Measurements from ENCODE around the gene REV1.
"Not testable (repeated sequence)": the region's sequence is repeated elsewhere in the genome, so short reads cannot be mapped to it uniquely, and the experiment has no call there.

REV1 gene

DNA sequence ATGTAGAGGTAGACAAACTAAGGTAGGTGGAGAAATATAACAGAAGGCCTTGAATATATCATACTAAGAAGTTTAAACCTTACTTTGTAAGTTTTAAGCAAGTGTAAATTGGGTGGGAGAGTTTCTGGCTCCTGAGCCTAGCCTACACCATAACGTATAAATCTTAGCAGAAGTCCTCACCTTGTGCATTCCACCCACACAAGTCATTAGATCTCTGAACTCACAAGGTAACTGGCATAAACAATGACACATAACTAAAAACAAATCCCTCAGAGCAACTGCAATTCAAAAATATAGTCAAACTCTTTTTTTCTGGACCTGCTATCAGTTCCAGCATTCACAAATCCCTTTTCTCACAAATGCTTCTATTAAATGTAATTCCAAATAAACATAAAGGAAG is 9.4 kb downstream of the REV1 start:
- H3K9ac ChIP-seq (ENCODE audit: low read depth, low read length), result no peak overlapping the region
- H4K20me1 ChIP-seq (ENCODE audit: insufficient read depth, low read length), result peaks cover 79% of the 10 kb centered on the region

DNA sequence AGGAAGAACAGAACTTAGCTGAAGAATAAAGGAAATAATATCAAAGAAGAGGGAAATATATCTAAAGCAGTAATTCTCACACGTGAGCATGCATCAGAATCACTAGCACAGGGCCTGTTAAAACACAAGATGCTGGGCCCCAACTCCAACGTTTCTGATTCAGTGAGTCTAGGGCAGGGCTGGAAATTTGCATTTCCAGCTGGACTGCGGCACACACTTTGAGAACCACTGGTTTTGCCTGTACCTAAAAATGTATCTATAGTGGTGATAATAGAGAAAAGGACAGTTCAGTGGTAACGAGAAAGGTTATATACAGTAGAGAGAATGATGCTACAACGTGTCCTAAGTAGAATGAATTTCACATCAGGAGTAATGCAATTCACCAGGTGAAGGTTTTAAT is 11.2 kb downstream of the REV1 start:
- Histone ChIP-seq H3K27ac (ENCODE audit: low read length) (no peak overlapping the region), H3K9ac (ENCODE audit: low read depth, low read length) (no peak overlapping the region), H3K9me3 (ENCODE audit: insufficient read depth, low read length, severe bottlenecking) (no peaks in the 10 kb centered on the region), H3K4me2 (ENCODE audit: insufficient read depth, low read length) (no peak overlapping the region), H3K4me3 (ENCODE audit: low read depth in 1 of 2, low read length in 2 of 2) (no peak overlapping the region), H3K4me1 (ENCODE audit: insufficient read depth, low read length) (no peaks in the 10 kb centered on the region; the same call in 1 of the 2 replicates), H3K36me3 (ENCODE audit: insufficient read depth, low read length) (peaks cover 16% of the 10 kb centered on the region; the same call in 1 of the 2 replicates), H4K20me1 (ENCODE audit: insufficient read depth, low read length) (peaks cover 81% of the 10 kb centered on the region), H2AFZ (ENCODE audit: low read depth, low read length) (no peak overlapping the region), H3K27me3 (ENCODE audit: insufficient read depth, low read length, poor library complexity) (no peaks in the 10 kb centered on the region), H3K79me2 (ENCODE audit: insufficient read depth, low read length) (peaks cover 100% of the 10 kb centered on the region)
- ATAC-seq (ENCODE audit: insufficient read depth, low read depth) (no peak), DNase-seq (no peak)
- TF ChIP-seq, protein P1, sequence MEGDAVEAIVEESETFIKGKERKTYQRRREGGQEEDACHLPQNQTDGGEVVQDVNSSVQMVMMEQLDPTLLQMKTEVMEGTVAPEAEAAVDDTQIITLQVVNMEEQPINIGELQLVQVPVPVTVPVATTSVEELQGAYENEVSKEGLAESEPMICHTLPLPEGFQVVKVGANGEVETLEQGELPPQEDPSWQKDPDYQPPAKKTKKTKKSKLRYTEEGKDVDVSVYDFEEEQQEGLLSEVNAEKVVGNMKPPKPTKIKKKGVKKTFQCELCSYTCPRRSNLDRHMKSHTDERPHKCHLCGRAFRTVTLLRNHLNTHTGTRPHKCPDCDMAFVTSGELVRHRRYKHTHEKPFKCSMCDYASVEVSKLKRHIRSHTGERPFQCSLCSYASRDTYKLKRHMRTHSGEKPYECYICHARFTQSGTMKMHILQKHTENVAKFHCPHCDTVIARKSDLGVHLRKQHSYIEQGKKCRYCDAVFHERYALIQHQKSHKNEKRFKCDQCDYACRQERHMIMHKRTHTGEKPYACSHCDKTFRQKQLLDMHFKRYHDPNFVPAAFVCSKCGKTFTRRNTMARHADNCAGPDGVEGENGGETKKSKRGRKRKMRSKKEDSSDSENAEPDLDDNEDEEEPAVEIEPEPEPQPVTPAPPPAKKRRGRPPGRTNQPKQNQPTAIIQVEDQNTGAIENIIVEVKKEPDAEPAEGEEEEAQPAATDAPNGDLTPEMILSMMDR (IDR thresholded peaks at IDR 0.05; ENCODE audit: borderline replicate concordance, extremely low read depth, low read length, poor library complexity, severe bottlenecking), result no peak
- TF ChIP-seq EZH2 (IDR thresholded peaks at IDR 0.05; ENCODE audit: borderline replicate concordance, low read depth, low read length, severe bottlenecking), result no peak

More for the DNA sequence above, 9.4 kb downstream of the REV1 start:
- DNase-seq, result no peak
- Histone ChIP-seq H3K4me1 (ENCODE audit: insufficient read depth, low read length) (peaks cover 3% of the 10 kb centered on the region), H3K4me2 (ENCODE audit: insufficient read depth, low read length) (no peak overlapping the region), H2AFZ (ENCODE audit: low read depth, low read length) (no peak overlapping the region), H3K79me2 (ENCODE audit: insufficient read depth, low read length) (peaks cover 100% of the 10 kb centered on the region), H3K9me3 (ENCODE audit: insufficient read depth, low read length, severe bottlenecking) (no peaks in the 10 kb centered on the region), H3K27ac (ENCODE audit: low read length) (no peak overlapping the region), H3K36me3 (ENCODE audit: insufficient read depth, low read length) (peaks cover 16% of the 10 kb centered on the region; the same call in 1 of the 2 replicates), H3K27me3 (ENCODE audit: insufficient read depth, low read length, poor library complexity) (no peaks in the 10 kb centered on the region), H3K4me3 (ENCODE audit: low read depth in 1 of 2, low read length in 2 of 2) (no peak overlapping the region)
- no peak for ATAC-seq (ENCODE audit: insufficient read depth, low read depth)
- TF ChIP-seq EZH2 (IDR thresholded peaks at IDR 0.05; ENCODE audit: borderline replicate concordance, low read depth, low read length, severe bottlenecking), result no peak
- TF ChIP-seq, protein P1 (IDR thresholded peaks at IDR 0.05; ENCODE audit: borderline replicate concordance, extremely low read depth, low read length, poor library complexity, severe bottlenecking), result no peak

DNA sequence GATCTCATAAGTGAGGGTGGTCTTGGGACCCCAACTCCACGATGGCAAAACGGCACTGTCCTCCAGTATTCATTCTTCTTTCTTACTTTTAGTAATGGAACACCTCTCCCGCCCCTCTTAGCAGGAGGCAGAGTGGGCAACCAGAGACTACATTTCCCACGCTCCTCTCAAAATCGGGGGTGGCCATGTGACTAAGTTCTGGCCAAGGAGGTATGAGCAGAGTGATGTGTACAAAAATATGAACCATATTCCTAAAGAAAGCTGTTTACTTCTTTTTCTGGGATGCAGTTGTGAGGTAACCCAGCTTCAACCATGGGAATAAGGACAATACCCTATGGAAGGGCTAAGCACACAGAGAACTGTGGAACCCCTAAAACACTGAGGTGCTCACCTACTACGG is 12.8 kb downstream of the REV1 start:
- DNase-seq, result no peak
- no peak overlapping the region for H3K9ac ChIP-seq (ENCODE audit: low read depth, low read length)
- no peaks in the 10 kb centered on the region for H3K4me1 ChIP-seq (ENCODE audit: insufficient read depth, low read length)
- no peak overlapping the region for H3K4me3 ChIP-seq (ENCODE audit: low read depth in 1 of 2, low read length in 2 of 2)
- no peak overlapping the region for H3K4me2 ChIP-seq (ENCODE audit: insufficient read depth, low read length)
- no peaks in the 10 kb centered on the region for H3K27me3 ChIP-seq (ENCODE audit: insufficient read depth, low read length, poor library complexity)
- no peak overlapping the region for H3K27ac ChIP-seq (ENCODE audit: low read length)
- H3K79me2 ChIP-seq (ENCODE audit: insufficient read depth, low read length), result peaks cover 100% of the 10 kb centered on the region
- no peak overlapping the region for H2AFZ ChIP-seq (ENCODE audit: low read depth, low read length)
- no peaks in the 10 kb centered on the region for H3K9me3 ChIP-seq (ENCODE audit: insufficient read depth, low read length, severe bottlenecking)
- H3K36me3 ChIP-seq (ENCODE audit: insufficient read depth, low read length), result peaks cover 12% of the 10 kb centered on the region; the same call in 1 of the 2 replicates
- H4K20me1 ChIP-seq (ENCODE audit: insufficient read depth, low read length), result peaks cover 80% of the 10 kb centered on the region
- no peak for TF ChIP-seq EZH2 (IDR thresholded peaks at IDR 0.05; ENCODE audit: borderline replicate concordance, low read depth, low read length, severe bottlenecking)
- TF ChIP-seq, protein P1 (IDR thresholded peaks at IDR 0.05; ENCODE audit: borderline replicate concordance, extremely low read depth, low read length, poor library complexity, severe bottlenecking), result no peak
- no peak for ATAC-seq (ENCODE audit: insufficient read depth, low read depth)

DNA sequence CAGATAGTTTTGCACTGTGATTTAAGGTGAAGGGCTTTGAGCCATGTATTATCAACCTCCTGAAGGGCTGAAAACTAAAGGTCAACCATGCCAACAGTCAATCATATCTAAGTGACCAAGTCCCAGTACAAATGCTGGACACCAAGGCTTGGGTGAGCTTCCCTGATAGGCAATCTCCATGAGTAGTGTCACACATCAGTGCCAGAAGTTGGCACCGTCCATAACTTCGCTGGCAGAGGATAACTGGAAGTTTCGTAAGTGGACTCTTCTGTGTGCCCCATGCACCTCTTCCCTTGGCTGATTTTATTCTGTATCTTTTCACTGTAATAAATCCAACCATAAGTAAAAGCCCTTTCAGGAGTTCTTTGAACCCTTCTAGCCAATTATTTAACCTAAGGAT is 13.2 kb downstream of the REV1 start:
- Histone ChIP-seq H3K4me3 (ENCODE audit: low read depth in 1 of 2, low read length in 2 of 2) (no peak overlapping the region), H4K20me1 (ENCODE audit: insufficient read depth, low read length) (peaks cover 80% of the 10 kb centered on the region), H3K27ac (ENCODE audit: low read length) (no peak overlapping the region), H2AFZ (ENCODE audit: low read depth, low read length) (no peak overlapping the region), H3K9me3 (ENCODE audit: insufficient read depth, low read length, severe bottlenecking) (no peaks in the 10 kb centered on the region), H3K79me2 (ENCODE audit: insufficient read depth, low read length) (peaks cover 100% of the 10 kb centered on the region), H3K27me3 (ENCODE audit: insufficient read depth, low read length, poor library complexity) (no peaks in the 10 kb centered on the region), H3K4me1 (ENCODE audit: insufficient read depth, low read length) (no peaks in the 10 kb centered on the region), H3K9ac (ENCODE audit: low read depth, low read length) (no peak overlapping the region), H3K4me2 (ENCODE audit: insufficient read depth, low read length) (no peak overlapping the region), H3K36me3 (ENCODE audit: insufficient read depth, low read length) (peaks cover 8% of the 10 kb centered on the region; the same call in 1 of the 2 replicates)
- no peak for TF ChIP-seq EZH2 (IDR thresholded peaks at IDR 0.05; ENCODE audit: borderline replicate concordance, low read depth, low read length, severe bottlenecking)
- TF ChIP-seq, protein P1 (IDR thresholded peaks at IDR 0.05; ENCODE audit: borderline replicate concordance, extremely low read depth, low read length, poor library complexity, severe bottlenecking), result no peak
- no peak for DNase-seq
- no peak for ATAC-seq (ENCODE audit: insufficient read depth, low read depth)

DNA sequence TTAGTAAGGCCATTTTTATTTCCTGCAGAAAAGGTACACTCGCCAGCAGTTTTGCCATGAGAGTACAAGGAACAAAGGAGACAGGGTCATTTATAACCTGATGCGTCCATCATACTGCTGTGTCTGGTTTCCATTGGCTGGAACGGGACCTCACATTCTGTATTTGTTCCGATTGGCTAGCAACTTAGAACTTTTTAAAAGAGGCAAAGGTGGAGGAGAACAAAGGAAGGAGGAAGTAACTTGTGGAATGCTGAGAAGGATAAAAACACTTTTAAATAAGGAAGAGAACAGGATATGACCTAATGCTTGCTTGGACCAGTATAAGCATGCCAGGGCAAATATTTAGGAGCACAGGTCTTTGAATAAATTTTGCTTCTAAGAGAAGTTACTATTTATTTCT is 14.7 kb downstream of the REV1 start:
- not testable (repeated sequence) for H3K27me3 ChIP-seq (ENCODE audit: insufficient read depth, low read length, poor library complexity); H3K4me3 ChIP-seq (ENCODE audit: low read depth in 1 of 2, low read length in 2 of 2); H3K4me1 ChIP-seq (ENCODE audit: insufficient read depth, low read length); H3K4me2 ChIP-seq (ENCODE audit: insufficient read depth, low read length); H3K9me3 ChIP-seq (ENCODE audit: insufficient read depth, low read length, severe bottlenecking); H3K27ac ChIP-seq (ENCODE audit: low read length); H3K36me3 ChIP-seq (ENCODE audit: insufficient read depth, low read length); DNase-seq; H2AFZ ChIP-seq (ENCODE audit: low read depth, low read length); H3K9ac ChIP-seq (ENCODE audit: low read depth, low read length); ATAC-seq (ENCODE audit: insufficient read depth, low read depth)
- H3K79me2 ChIP-seq (ENCODE audit: insufficient read depth, low read length), result peaks cover 100% of the 10 kb centered on the region
- peaks cover 81% of the 10 kb centered on the region for H4K20me1 ChIP-seq (ENCODE audit: insufficient read depth, low read length)
